DND-41 (cell line): Measurements from ENCODE around the gene AUTS2.

Experiments used
- ATAC-seq: fragments of 200-7000 bp; cut with Tn5 transposase; 3 replicates; pipeline ENCODE4 v1.9.1; 2021; ENCODE audit warnings: low read depth; ENCODE audit not compliant: insufficient read depth
- DNase-seq: peaks from one replicate; pipeline ENCODE4 v3.0.0-alpha.2; 2020
- H2AFZ ChIP-seq: 2 replicates; pipeline ENCODE4 v1.6.0; 2012; ENCODE audit warnings: low read depth, low read length
- H3K27ac ChIP-seq: 2 replicates; pipeline ENCODE4 v1.5.1; 2012; ENCODE audit warnings: low read length, inconsistent platforms
- H3K27me3 ChIP-seq: fragments of 200-600 bp; sonication (generic); 2 replicates; pipeline ENCODE4 v1.6.0; 2012; ENCODE audit warnings: low read length, mild to moderate bottlenecking, inconsistent platforms; ENCODE audit not compliant: insufficient read depth, poor library complexity
- H3K36me3 ChIP-seq: 2 replicates; pipeline ENCODE4 v1.5.1; 2012; ENCODE audit warnings: low read length, inconsistent platforms; ENCODE audit not compliant: insufficient read depth
- H3K4me1 ChIP-seq: 2 replicates; pipeline ENCODE4 v1.5.1; 2012; ENCODE audit warnings: mild to moderate bottlenecking, low read length; ENCODE audit not compliant: insufficient read depth
- H3K4me2 ChIP-seq: 2 replicates; pipeline ENCODE4 v1.6.0; 2012; ENCODE audit warnings: mild to moderate bottlenecking, moderate library complexity, low read length, inconsistent platforms; ENCODE audit not compliant: insufficient read depth
- H3K4me3 ChIP-seq, 2 experiments: fragments of 200-600 bp in 1 of 2; shearing (Covaris generic) in 1 of 2; 2 replicates each; pipeline ENCODE4 v1.5.1; 2012 to 2016; ENCODE audit warnings: inconsistent platforms in 2 of 2, low read length in 2 of 2, mild to moderate bottlenecking in 2 of 2, low read depth in 1 of 2, moderate library complexity in 1 of 2
- H3K79me2 ChIP-seq: 2 replicates; pipeline ENCODE4 v1.6.0; 2012; ENCODE audit warnings: low read length, inconsistent platforms; ENCODE audit not compliant: insufficient read depth
- H3K9ac ChIP-seq: 2 replicates; pipeline ENCODE4 v1.6.0; 2012; ENCODE audit warnings: low read depth, mild to moderate bottlenecking, inconsistent platforms, low read length, moderate library complexity
- H3K9me3 ChIP-seq: 2 replicates; pipeline ENCODE4 v1.5.1; 2012; ENCODE audit warnings: low read length, moderate library complexity, mild to moderate bottlenecking, inconsistent platforms; ENCODE audit not compliant: insufficient read depth, severe bottlenecking
- H4K20me1 ChIP-seq: 2 replicates; pipeline ENCODE4 v1.6.0; 2012; ENCODE audit warnings: low read length; ENCODE audit not compliant: insufficient read depth
- CTCF ChIP-seq: IDR thresholded peaks from 2 replicates; pipeline ENCODE4 v1.5.1; 2012; ENCODE audit warnings: borderline replicate concordance, low read length, moderate library complexity, mild to moderate bottlenecking; ENCODE audit not compliant: poor library complexity, severe bottlenecking; ENCODE audit errors: extremely low read depth
- EZH2 ChIP-seq: IDR thresholded peaks from 3 replicates; pipeline ENCODE4 v1.6.1; 2012; ENCODE audit warnings: borderline replicate concordance, low read depth, mild to moderate bottlenecking, moderate library complexity, low read length, inconsistent platforms; ENCODE audit not compliant: severe bottlenecking

AUTS2 gene

GRCh38 chr7:70047384-70047783, 449.1 kb downstream of the AUTS2 start:
- TF ChIP-seq EZH2 (no peak), CTCF (no peak)
- ATAC-seq = no peak

GRCh38 chr7:70047891-70048448, 449.7 kb downstream of the AUTS2 start:
- DNase-seq = no peak

More at GRCh38 chr7:70047384-70047783, 449.1 kb downstream of the AUTS2 start:
- H3K27me3 ChIP-seq = no peaks in the 10 kb centered on the region
- H2AFZ ChIP-seq = no peak overlapping the region
- no peak overlapping the region for H3K27ac ChIP-seq
- no peaks in the 10 kb centered on the region for H3K36me3 ChIP-seq
- peaks cover 5% of the 10 kb centered on the region; the same call in 1 of the 2 replicates for H3K79me2 ChIP-seq
- H3K9ac ChIP-seq = no peak overlapping the region
- H3K4me1 ChIP-seq = no peaks in the 10 kb centered on the region
- no peak overlapping the region for H3K4me3 ChIP-seq
- H4K20me1 ChIP-seq = peaks cover 7% of the 10 kb centered on the region; the same call in 1 of the 2 replicates
- H3K4me2 ChIP-seq = no peak overlapping the region
- no peaks in the 10 kb centered on the region for H3K9me3 ChIP-seq
- no peak for DNase-seq

GRCh38 chr7:70051726-70052125, 453.5 kb downstream of the AUTS2 start:
- Histone ChIP-seq H3K9me3 (no peaks in the 10 kb centered on the region), H4K20me1 (peaks cover 8% of the 10 kb centered on the region), H3K9ac (no peak overlapping the region), H2AFZ (no peak overlapping the region), H3K4me2 (no peak overlapping the region), H3K4me1 (no peaks in the 10 kb centered on the region), H3K79me2 (peaks cover 2% of the 10 kb centered on the region; the same call in 1 of the 2 replicates), H3K27ac (no peak overlapping the region), H3K27me3 (no peaks in the 10 kb centered on the region), H3K36me3 (no peaks in the 10 kb centered on the region), H3K4me3 (no peak overlapping the region)
- no peak for ATAC-seq
- TF ChIP-seq CTCF (no peak), EZH2 (no peak)
- no peak for DNase-seq

More at GRCh38 chr7:70047891-70048448, 449.7 kb downstream of the AUTS2 start:
- H3K9ac ChIP-seq = no peak overlapping the region
- no peaks in the 10 kb centered on the region for H3K36me3 ChIP-seq
- H2AFZ ChIP-seq = no peak overlapping the region
- H3K4me3 ChIP-seq = no peak overlapping the region
- no peak for TF ChIP-seq EZH2
- TF ChIP-seq CTCF = no peak
- no peaks in the 10 kb centered on the region for H3K9me3 ChIP-seq
- peaks cover 4% of the 10 kb centered on the region; the same call in 1 of the 2 replicates for H3K79me2 ChIP-seq
- H3K4me2 ChIP-seq = no peak overlapping the region
- H3K27ac ChIP-seq = no peak overlapping the region
- no peak for ATAC-seq
- H3K4me1 ChIP-seq = no peaks in the 10 kb centered on the region
- H4K20me1 ChIP-seq = peaks cover 4% of the 10 kb centered on the region; the same call in 1 of the 2 replicates
- H3K27me3 ChIP-seq = no peaks in the 10 kb centered on the region
